HEK293T (cell line): ENCODE results near the gene DDIT4.

Experiments
- CTCF ChIA-PET: fragments of 350-600 bp; formaldehyde crosslinking; extraction: SDS; loops from one replicate; lab custom pipeline; 2021; ENCODE audit warnings: antibody characterized with exemption, inconsistent platforms; lab: Yijun Ruan, JAX
- POLR2A ChIA-PET: fragments of 350-600 bp; formaldehyde crosslinking; extraction: SDS; loops from one replicate; lab custom pipeline; 2020; ENCODE audit warnings: antibody characterized with exemption, inconsistent platforms; lab: Yijun Ruan, JAX
- DNase-seq: peaks from one replicate; pipeline ENCODE4 v3.0.0; 2012; ENCODE audit warnings: mixed read lengths; ENCODE audit errors: extremely low spot score
- ARNT ChIP-seq: fragments of 450-650 bp; IDR thresholded peaks from 2 replicates; pipeline ENCODE4 v1.6.1; 2017; ENCODE audit warnings: mild to moderate bottlenecking
- BHLHE40 ChIP-seq: fragments of 450-650 bp; IDR thresholded peaks from 2 replicates; pipeline ENCODE4 v1.6.1; 2016; ENCODE audit warnings: mild to moderate bottlenecking, moderate library complexity, borderline replicate concordance
- CTBP1 ChIP-seq: fragments of 450-650 bp; IDR thresholded peaks from 2 replicates; pipeline ENCODE4 v1.6.1; 2016; ENCODE audit warnings: borderline replicate concordance
- ELF4 ChIP-seq: fragments of 450-650 bp; IDR thresholded peaks from 2 replicates; pipeline ENCODE4 v1.6.1; 2017; ENCODE audit warnings: antibody characterized with exemption
- FOXA1 ChIP-seq: fragments of 450-650 bp; IDR thresholded peaks from 2 replicates; pipeline ENCODE4 v1.6.1; 2016; ENCODE audit warnings: mild to moderate bottlenecking
- FOXK2 ChIP-seq: fragments of 450-650 bp; IDR thresholded peaks from 2 replicates; pipeline ENCODE4 v1.6.1; 2016; ENCODE audit warnings: mild to moderate bottlenecking
- FOXM1 ChIP-seq: fragments of 450-650 bp; IDR thresholded peaks from 2 replicates; pipeline ENCODE4 v1.6.1; 2017; ENCODE audit warnings: mild to moderate bottlenecking, borderline replicate concordance
- HDGF ChIP-seq: fragments of 450-650 bp; IDR thresholded peaks from 2 replicates; pipeline ENCODE4 v1.6.1; 2017; ENCODE audit warnings: antibody characterized with exemption, borderline replicate concordance
- L3MBTL2 ChIP-seq: fragments of 450-650 bp; conservative IDR thresholded peaks from 2 replicates; pipeline ENCODE4 v1.6.1; 2016; ENCODE audit warnings: mild to moderate bottlenecking
- LEF1 ChIP-seq: fragments of 450-650 bp; IDR thresholded peaks from 2 replicates; pipeline ENCODE4 v1.6.1; 2017; ENCODE audit warnings: mild to moderate bottlenecking, borderline replicate concordance
- NFRKB ChIP-seq: fragments of 450-650 bp; IDR thresholded peaks from 2 replicates; pipeline ENCODE4 v1.6.1; 2016; ENCODE audit warnings: mild to moderate bottlenecking, moderate library complexity
- SP1 ChIP-seq: fragments of 450-650 bp; IDR thresholded peaks from 2 replicates; pipeline ENCODE4 v1.6.1; 2017
- SUZ12 ChIP-seq: fragments of 450-650 bp; IDR thresholded peaks from 2 replicates; pipeline ENCODE4 v1.6.1; 2016; ENCODE audit warnings: mild to moderate bottlenecking
- TARDBP ChIP-seq: fragments of 450-650 bp; IDR thresholded peaks from 2 replicates; pipeline ENCODE4 v1.6.1; 2016
- ZNF384 ChIP-seq: fragments of 450-650 bp; IDR thresholded peaks from 2 replicates; pipeline ENCODE4 v1.6.1; 2016
- TF ChIP-seq, protein P1 (sequence below): fragments of 450-650 bp; IDR thresholded peaks from 2 replicates; pipeline ENCODE4 v1.6.1; 2016

The DDIT4 gene

DNA sequence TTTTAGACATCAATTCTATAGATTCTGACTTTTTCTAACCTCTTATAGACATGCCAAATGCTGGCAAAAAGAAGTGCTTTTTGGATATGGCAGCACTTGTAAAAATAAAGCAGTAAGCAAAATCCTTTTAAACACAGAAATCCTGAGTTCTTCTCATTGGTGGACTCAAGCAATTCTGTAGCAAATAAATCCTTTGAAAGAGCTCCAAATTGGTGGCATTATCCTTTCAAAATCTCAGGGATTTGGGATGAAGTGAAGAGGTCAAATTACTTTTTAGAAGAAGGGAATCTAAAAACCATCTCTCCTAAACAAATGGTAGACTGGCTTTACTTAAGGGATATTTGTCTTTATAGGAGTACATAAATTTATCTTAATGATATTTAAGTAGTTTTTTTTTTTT lies 40.1 kb upstream of the DDIT4 start:
- DNase-seq: no peak
- no peak for TF ChIP-seq ZNF384
- no peak for TF ChIP-seq FOXA1
- no peak for TF ChIP-seq FOXM1
- no peak for TF ChIP-seq ARNT
- TF ChIP-seq HDGF: no peak
- no peak for TF ChIP-seq SUZ12
- no peak for TF ChIP-seq TARDBP
- no peak for TF ChIP-seq LEF1
- POLR2A ChIA-PET: interaction anchor here (0.9 kb wide), 1 partner anchor 42 kb away, joined by 3 read pairs; no protein-coding TSS in a partner anchor
- CTCF ChIA-PET: no interaction called here

GRCh38 chr10:72234560-72235095 lies 39.1 kb upstream of the DDIT4 start:
- no peak for DNase-seq
- CTCF ChIA-PET: no interaction called here
- POLR2A ChIA-PET: interaction anchor here (0.7 kb wide), 1 partner anchor 39 kb away, joined by 3 read pairs; no protein-coding TSS in a partner anchor
- TF ChIP-seq ZNF384 (no peak), HDGF (no peak), FOXM1 (no peak)

GRCh38 chr10:72235544-72236279 lies 38.0 kb upstream of the DDIT4 start:
- TF ChIP-seq FOXA1 (no peak), FOXM1 (no peak), ZNF384 (no peak), SUZ12 (no peak), NFRKB (no peak), HDGF (no peak), BHLHE40 (no peak), SP1 (no peak), TARDBP (no peak), CTBP1 (no peak), LEF1 (no peak), L3MBTL2 (no peak), FOXK2 (no peak), ARNT (no peak), ELF4 (no peak)
- TF ChIP-seq, protein P1, sequence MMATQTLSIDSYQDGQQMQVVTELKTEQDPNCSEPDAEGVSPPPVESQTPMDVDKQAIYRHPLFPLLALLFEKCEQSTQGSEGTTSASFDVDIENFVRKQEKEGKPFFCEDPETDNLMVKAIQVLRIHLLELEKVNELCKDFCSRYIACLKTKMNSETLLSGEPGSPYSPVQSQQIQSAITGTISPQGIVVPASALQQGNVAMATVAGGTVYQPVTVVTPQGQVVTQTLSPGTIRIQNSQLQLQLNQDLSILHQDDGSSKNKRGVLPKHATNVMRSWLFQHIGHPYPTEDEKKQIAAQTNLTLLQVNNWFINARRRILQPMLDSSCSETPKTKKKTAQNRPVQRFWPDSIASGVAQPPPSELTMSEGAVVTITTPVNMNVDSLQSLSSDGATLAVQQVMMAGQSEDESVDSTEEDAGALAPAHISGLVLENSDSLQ: no peak
- CTCF ChIA-PET: interaction anchor here (1.4 kb wide), 1 partner anchor 187 kb away, joined by 4 read pairs; no protein-coding TSS in a partner anchor
- POLR2A ChIA-PET: interaction anchor here (0.7 to 3.5 kb wide), 4 partner anchors 38 to 86 kb away, joined by 3 to 32 read pairs (median 4); partner anchors contain the start of gene DDIT4
- no peak for DNase-seq

DNA sequence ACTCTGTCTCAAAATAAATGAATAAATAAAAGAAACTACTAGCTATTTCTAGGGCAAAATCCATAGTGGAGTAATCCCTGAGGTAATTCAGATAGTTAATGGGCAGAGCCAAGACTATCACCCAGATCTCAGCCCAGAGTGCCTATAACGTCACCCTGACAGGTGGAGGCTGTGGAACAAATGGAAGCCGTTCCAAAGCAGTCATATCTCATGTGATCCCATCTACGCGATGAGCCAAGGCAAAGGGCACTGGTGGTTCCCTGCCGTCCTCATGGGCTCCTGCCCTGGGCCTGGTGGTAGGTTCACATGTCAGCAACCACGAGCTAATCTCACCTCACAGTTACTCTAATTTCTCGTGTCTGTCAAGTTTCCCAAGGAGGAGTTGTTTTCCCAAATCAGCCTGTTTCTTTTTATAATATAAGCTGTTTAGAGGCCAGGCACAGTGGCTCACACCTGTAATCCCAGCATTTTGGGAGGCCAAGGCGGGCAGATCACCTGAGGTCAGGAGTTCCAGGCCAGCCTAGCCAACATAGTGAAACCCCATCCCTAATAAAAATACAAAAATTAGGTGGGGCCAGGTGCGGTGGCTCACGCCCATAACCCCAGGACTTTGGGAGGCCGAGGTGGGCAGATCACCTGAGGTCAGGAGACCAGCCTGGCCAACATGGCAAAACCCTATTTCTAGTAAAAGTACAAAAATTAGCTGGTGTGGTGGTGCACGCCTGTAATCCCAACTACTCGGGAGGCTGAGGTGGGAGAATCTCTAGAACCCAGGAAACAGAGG lies 35.1 kb upstream of the DDIT4 start:
- POLR2A ChIA-PET: interaction anchor here (1.2 to 3.5 kb wide), 2 partner anchors 23 to 36 kb away, joined by 4 to 32 read pairs; partner anchors contain the start of gene DDIT4
- TF ChIP-seq ELF4 (no peak), LEF1 (no peak), HDGF (no peak), SUZ12 (no peak)
- CTCF ChIA-PET: interaction anchor here (0.6 to 1.0 kb wide), 2 partner anchors 9 to 189 kb away, joined by 3 to 4 read pairs; no protein-coding TSS in a partner anchor
- DNase-seq: no peak

- no peak for DNase-seq
- ChIA-PET CTCF (no interaction called here), POLR2A (interaction anchor here (5.7 kb wide), 1 partner anchor 35 kb away, joined by 46 read pairs; the partner anchor contains the start of gene DDIT4)
- TF ChIP-seq ZNF384 (no peak), FOXA1 (no peak), FOXK2 (no peak)
These were observed 34.3 kb upstream of the DDIT4 start for GRCh38 chr10:72239409-72239808.

DNA sequence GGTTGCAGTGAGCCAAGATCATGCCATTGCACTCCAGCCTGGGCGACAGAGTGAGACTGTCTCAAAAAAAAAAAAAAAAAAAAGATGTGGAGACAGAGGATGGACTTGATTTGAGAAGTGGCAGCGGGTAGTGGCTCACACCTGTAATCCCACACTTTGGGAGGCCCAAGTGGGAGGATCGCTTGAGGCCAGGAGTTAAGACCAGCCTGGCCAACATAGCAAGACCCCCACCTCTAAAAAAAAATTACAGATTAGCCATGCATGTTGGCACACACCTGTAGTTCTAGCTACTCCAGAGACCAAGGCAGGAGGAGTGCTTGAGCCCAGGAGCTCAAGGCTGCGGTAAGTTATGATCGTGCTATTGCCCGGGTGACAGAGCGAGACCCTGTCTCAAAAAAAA lies 33.4 kb upstream of the DDIT4 start:
- ChIA-PET POLR2A (interaction anchor here (5.7 kb wide), 1 partner anchor 34 kb away, joined by 46 read pairs; the partner anchor contains the start of gene DDIT4), CTCF (interaction anchor here (0.6 kb wide), 1 partner anchor 25 kb away, joined by 3 read pairs; the partner anchor contains the start of gene ANAPC16)
- no peak for DNase-seq
- TF ChIP-seq FOXA1: no peak
- TF ChIP-seq HDGF: no peak
- TF ChIP-seq SP1: no peak
- no peak for TF ChIP-seq BHLHE40
- no peak for TF ChIP-seq NFRKB
- no peak for TF ChIP-seq ZNF384
- no peak for TF ChIP-seq TARDBP
- no peak for TF ChIP-seq ARNT
- TF ChIP-seq SUZ12: no peak
- TF ChIP-seq FOXM1: no peak
- no peak for TF ChIP-seq L3MBTL2
- no peak for TF ChIP-seq LEF1
